Smooth muscle cell of the brain vasculature (primary cell): ENCODE results near the gene TOMM20L.

Experiments
- DNase-seq: peaks from one replicate; pipeline ENCODE4 v3.0.0-alpha.2; 2012; ENCODE audit warnings: low read depth, low spot score

The TOMM20L gene

GRCh38 chr14:58427281-58428117 is 31.8 kb downstream of the TOMM20L start, which contains the start of the genes KIAA0586 and TIMM9:
KIAA0586 (plus strand) TSS chr14:58427719; CDS start chr14:58428265, 546 bp downstream.
TIMM9 (minus strand) TSS chr14:58427531; CDS start chr14:58411945, 15,586 bp downstream.
- DNase-seq: peak; percentile 97

GRCh38 chr14:58428118-58428683 is 32.5 kb downstream of the TOMM20L start:
- DNase-seq: peak; percentile 33

GRCh38 chr14:58430156-58430555 is 34.4 kb downstream of the TOMM20L start:
- no peak for DNase-seq

- no peak for DNase-seq
Observed at GRCh38 chr14:58439476-58439875, 43.7 kb downstream of the TOMM20L start.

- no peak for DNase-seq
Observed at GRCh38 chr14:58444627-58445026, 48.9 kb downstream of the TOMM20L start.

- DNase-seq: no peak
Observed at GRCh38 chr14:58455593-58456265, 60.0 kb downstream of the TOMM20L start.
